ENCODE results near the gene ARRDC2.

ARRDC2 gene

GRCh38 chr19:18055967-18056366, 48.0 kb downstream of the ARRDC2 start:
- no peak for TF ChIP-seq CTCF (conservative IDR thresholded peaks at IDR 0.05; ENCODE audit: low read depth, low read length)
- peaks cover 12% of the 10 kb centered on the region for H3K4me1 ChIP-seq (ENCODE audit: low read depth, poor library complexity, severe bottlenecking)

GRCh38 chr19:18057557-18057956, 49.6 kb downstream of the ARRDC2 start:
- peak overlapping the region; percentile 74; the same call in 1 of the 2 replicates for H2AFZ ChIP-seq (ENCODE audit: low read depth)
- no peak overlapping the region for H3K27ac ChIP-seq
- H3K27me3 ChIP-seq (ENCODE audit: insufficient read depth, low read depth) = no peaks in the 10 kb centered on the region
- no peak for TF ChIP-seq CTCF (conservative IDR thresholded peaks at IDR 0.05; ENCODE audit: low read depth, low read length)
- H3K9ac ChIP-seq = no peak overlapping the region
- H3K4me3 ChIP-seq (IDR thresholded peaks at IDR 0.05; ENCODE audit: insufficient read depth, low read depth, low read length) = no peak overlapping the region
- H3K4me1 ChIP-seq (ENCODE audit: low read depth, poor library complexity, severe bottlenecking) = peaks cover 12% of the 10 kb centered on the region
- no peaks in the 10 kb centered on the region for H4K20me1 ChIP-seq (ENCODE audit: insufficient read depth)
- H3K36me3 ChIP-seq (ENCODE audit: insufficient read depth) = no peaks in the 10 kb centered on the region
- H3K4me2 ChIP-seq = no peak overlapping the region
- no peaks in the 10 kb centered on the region for H3K79me2 ChIP-seq (ENCODE audit: insufficient read depth, low read depth)

More at GRCh38 chr19:18055967-18056366, 48.0 kb downstream of the ARRDC2 start:
- H3K27me3 ChIP-seq (ENCODE audit: insufficient read depth, low read depth) = no peaks in the 10 kb centered on the region
- H3K9ac ChIP-seq = no peak overlapping the region
- no peaks in the 10 kb centered on the region for H3K79me2 ChIP-seq (ENCODE audit: insufficient read depth, low read depth)
- no peak overlapping the region for H2AFZ ChIP-seq (ENCODE audit: low read depth)
- no peak overlapping the region for H3K4me3 ChIP-seq (IDR thresholded peaks at IDR 0.05; ENCODE audit: insufficient read depth, low read depth, low read length)
- H3K36me3 ChIP-seq (ENCODE audit: insufficient read depth) = no peaks in the 10 kb centered on the region
- no peaks in the 10 kb centered on the region for H4K20me1 ChIP-seq (ENCODE audit: insufficient read depth)
- H3K27ac ChIP-seq = no peak overlapping the region
- H3K4me2 ChIP-seq = no peak overlapping the region

- Histone ChIP-seq H3K27me3 (ENCODE audit: insufficient read depth, low read depth) (no peaks in the 10 kb centered on the region), H3K27ac (no peak overlapping the region), H3K79me2 (ENCODE audit: insufficient read depth, low read depth) (no peaks in the 10 kb centered on the region), H3K9ac (peak overlapping the region; percentile 34; the same call in 1 of the 2 replicates), H4K20me1 (ENCODE audit: insufficient read depth) (no peaks in the 10 kb centered on the region), H2AFZ (ENCODE audit: low read depth) (peak overlapping the region; percentile 74), H3K4me3 (IDR thresholded peaks at IDR 0.05; ENCODE audit: insufficient read depth, low read depth, low read length) (no peak overlapping the region), H3K36me3 (ENCODE audit: insufficient read depth) (no peaks in the 10 kb centered on the region), H3K4me2 (peak overlapping the region; percentile 58), H3K4me1 (ENCODE audit: low read depth, poor library complexity, severe bottlenecking) (peaks cover 12% of the 10 kb centered on the region)
- peak; percentile 96 for TF ChIP-seq CTCF (conservative IDR thresholded peaks at IDR 0.05; ENCODE audit: low read depth, low read length)
These were observed 50.4 kb downstream of the ARRDC2 start for GRCh38 chr19:18058208-18059009.

- Histone ChIP-seq H2AFZ (ENCODE audit: low read depth) (no peak overlapping the region), H3K4me1 (ENCODE audit: low read depth, poor library complexity, severe bottlenecking) (peaks cover 12% of the 10 kb centered on the region), H4K20me1 (ENCODE audit: insufficient read depth) (no peaks in the 10 kb centered on the region), H3K27me3 (ENCODE audit: insufficient read depth, low read depth) (no peaks in the 10 kb centered on the region), H3K4me3 (IDR thresholded peaks at IDR 0.05; ENCODE audit: insufficient read depth, low read depth, low read length) (no peak overlapping the region), H3K9ac (no peak overlapping the region), H3K27ac (no peak overlapping the region), H3K36me3 (ENCODE audit: insufficient read depth) (no peaks in the 10 kb centered on the region), H3K4me2 (no peak overlapping the region), H3K79me2 (ENCODE audit: insufficient read depth, low read depth) (no peaks in the 10 kb centered on the region)
- TF ChIP-seq CTCF (conservative IDR thresholded peaks at IDR 0.05; ENCODE audit: low read depth, low read length) = no peak
These were observed 51.3 kb downstream of the ARRDC2 start for GRCh38 chr19:18059297-18059696.

All from KMS-11 (cell line).